ENCODE data around the gene TIMP2.

The TIMP2 gene

DNA sequence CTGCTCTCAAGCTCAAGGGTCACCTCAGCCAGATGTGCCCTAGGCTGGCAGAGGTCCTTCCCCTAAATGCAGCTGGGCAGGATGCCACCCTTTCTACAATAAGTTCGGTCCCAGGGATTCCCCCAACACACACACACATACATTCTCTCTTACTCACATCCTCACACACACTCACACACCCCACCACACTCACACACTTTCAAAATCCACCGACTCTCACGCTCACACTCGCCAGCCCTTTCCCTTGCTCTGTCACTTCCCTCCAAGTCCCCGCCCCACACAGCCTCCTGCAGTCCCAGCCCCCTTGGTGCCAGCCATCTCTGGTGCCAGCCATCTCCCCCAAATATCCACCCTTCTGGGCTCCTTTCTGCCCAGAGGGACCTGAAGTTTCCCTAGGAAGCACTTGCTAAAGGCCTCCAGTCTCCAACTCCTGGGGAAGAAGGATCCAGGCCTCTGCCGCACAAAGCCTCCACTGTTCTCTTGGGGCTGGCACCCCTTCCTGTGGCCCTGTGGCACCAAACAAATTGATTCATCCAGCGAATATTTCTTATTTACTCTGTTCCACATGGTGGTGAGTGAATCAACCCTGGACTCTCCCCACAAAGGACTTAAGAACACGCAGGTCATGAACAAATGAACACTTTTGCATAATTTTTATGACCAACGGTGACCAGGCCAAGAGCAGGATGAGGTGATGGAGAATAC, 80.7 kb downstream of the TIMP2 start:
- H3K27ac Mint-ChIP-seq: no peak overlapping the region
- H3K27me3 Mint-ChIP-seq (ENCODE audit: low read depth): no peaks in the 10 kb centered on the region
- peaks cover 5% of the 10 kb centered on the region for H3K4me1 Mint-ChIP-seq
- H3K4me3 Mint-ChIP-seq: peak overlapping the region; percentile 11 to 37 (median 32)
- no peaks in the 10 kb centered on the region for H3K36me3 Mint-ChIP-seq (ENCODE audit: low read depth)
- H3K9me3 Mint-ChIP-seq: no peaks in the 10 kb centered on the region
- TF ChIP-seq, protein P1, sequence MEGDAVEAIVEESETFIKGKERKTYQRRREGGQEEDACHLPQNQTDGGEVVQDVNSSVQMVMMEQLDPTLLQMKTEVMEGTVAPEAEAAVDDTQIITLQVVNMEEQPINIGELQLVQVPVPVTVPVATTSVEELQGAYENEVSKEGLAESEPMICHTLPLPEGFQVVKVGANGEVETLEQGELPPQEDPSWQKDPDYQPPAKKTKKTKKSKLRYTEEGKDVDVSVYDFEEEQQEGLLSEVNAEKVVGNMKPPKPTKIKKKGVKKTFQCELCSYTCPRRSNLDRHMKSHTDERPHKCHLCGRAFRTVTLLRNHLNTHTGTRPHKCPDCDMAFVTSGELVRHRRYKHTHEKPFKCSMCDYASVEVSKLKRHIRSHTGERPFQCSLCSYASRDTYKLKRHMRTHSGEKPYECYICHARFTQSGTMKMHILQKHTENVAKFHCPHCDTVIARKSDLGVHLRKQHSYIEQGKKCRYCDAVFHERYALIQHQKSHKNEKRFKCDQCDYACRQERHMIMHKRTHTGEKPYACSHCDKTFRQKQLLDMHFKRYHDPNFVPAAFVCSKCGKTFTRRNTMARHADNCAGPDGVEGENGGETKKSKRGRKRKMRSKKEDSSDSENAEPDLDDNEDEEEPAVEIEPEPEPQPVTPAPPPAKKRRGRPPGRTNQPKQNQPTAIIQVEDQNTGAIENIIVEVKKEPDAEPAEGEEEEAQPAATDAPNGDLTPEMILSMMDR (IDR thresholded peaks at IDR 0.05; ENCODE audit: unreplicated experiment in 3 of 3): no peak

DNA sequence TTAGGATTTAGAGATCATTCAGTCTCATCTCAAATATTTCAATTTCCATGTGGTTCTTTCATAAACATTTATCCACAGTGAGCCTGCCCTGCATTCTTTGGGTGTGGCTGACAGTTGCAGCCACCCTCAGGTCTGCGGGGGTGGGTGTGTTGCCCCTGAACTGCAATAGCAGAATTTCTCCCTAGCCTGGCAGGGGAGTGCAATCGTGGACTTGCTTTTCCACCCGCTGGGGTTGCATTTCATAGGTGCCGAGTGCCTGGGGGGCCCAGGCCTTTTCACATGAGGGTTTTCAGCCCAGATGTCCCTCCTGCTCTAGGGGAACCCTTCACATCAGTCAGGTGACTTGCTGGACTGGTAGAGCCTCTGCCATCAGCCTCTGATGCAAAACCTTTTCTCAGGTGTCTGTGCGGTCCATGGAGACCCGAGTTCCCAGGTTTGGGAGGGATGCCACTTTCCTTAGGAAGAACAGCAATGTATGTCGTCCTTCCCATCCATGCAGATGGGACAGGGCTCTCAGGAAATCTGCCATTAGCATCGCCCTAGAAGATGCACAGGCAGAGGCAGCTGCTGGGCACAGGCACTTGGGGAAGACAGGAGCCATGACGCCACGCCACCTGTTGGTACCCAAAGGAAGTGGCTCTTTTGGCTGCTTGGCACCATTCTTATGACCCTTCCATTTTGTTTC, 82.2 kb downstream of the TIMP2 start:
- no peaks in the 10 kb centered on the region for H3K27me3 Mint-ChIP-seq (ENCODE audit: low read depth)
- H3K9me3 Mint-ChIP-seq: no peaks in the 10 kb centered on the region
- H3K36me3 Mint-ChIP-seq (ENCODE audit: low read depth): no peaks in the 10 kb centered on the region
- no peak overlapping the region for H3K27ac Mint-ChIP-seq
- TF ChIP-seq, protein P1 (IDR thresholded peaks at IDR 0.05; ENCODE audit: unreplicated experiment in 3 of 3): peak; percentile 28 to 41 (median 40)
- peaks cover 17% of the 10 kb centered on the region for H3K4me1 Mint-ChIP-seq
- H3K4me3 Mint-ChIP-seq: peak overlapping the region; percentile 68 to 83 (median 72)

DNA sequence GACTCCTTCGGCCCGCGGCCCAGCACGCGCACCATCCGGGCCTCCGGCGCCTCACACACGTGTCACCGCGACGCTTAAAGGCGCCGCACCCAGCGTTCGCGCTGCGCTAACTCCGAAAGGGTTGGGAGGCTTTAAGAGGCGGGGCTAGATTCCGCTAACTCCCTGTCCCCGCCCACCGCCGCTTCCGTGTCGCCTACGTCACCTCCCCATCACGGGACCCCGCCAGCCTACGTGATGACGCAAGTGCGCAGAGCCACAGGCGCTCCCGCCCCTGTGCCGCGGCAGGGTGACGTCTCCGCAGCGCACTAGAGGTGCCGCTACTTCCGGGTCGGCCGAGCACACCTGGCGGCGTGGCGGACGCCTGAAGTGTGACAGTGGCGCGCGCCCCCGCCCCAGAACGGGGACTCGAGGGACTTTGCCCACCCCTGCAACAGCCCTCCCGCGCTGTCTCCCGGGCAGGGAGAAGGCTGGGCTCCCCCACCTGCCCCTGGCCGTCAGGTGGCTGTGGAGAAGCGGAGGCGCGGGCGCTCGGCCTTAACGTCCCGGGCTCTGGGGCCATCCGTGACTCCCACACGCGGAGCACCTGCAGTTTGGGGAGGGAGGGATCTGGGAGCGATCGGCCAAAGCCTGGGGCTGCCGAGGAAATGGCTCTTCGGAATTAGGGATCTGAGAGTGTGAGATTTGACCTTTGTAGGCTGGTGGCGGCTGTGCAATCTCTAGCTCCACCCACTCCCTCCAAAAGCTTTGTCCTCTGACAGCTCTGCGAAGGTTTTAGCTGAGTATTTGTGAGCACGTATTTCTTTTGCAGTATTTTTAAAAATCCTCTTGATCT, 84.2 kb downstream of the TIMP2 start, which contains the start of gene USP36:
USP36 (minus strand) TSS at position 35 of the 832 bp plus-strand sequence. CDS start 4,451 bp downstream, outside the sequence.
- Mint-ChIP-seq H3K27ac (peak within 1 kb of the TSS; percentile 87 to 95 (median 89)), H3K36me3 (ENCODE audit: low read depth) (peaks cover 17% of the 10 kb centered on the region), H3K9me3 (no peaks in the 10 kb centered on the region), H3K4me1 (peaks cover 17% of the 10 kb centered on the region), H3K4me3 (peak within 1 kb of the TSS; percentile 83 to 92 (median 89)), H3K27me3 (ENCODE audit: low read depth) (no peaks in the 10 kb centered on the region)
- TF ChIP-seq, protein P1 (IDR thresholded peaks at IDR 0.05; ENCODE audit: unreplicated experiment in 3 of 3): no peak

DNA sequence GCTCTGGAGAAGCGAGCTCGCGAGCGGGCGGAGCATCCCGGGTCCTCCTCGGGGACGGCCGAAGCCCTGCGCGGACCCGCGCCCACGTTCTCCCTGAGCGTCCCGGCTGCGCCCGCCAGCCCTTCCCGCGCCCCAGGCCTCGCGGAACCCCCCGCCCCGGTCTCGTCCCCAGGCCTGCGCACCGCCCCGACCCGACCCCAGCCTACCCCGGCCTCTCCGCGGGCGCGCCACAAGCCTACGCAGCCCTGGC, 84.7 kb downstream of the TIMP2 start:
- H3K27ac Mint-ChIP-seq: peak overlapping the region; percentile 87 to 95 (median 89)
- peak overlapping the region; percentile 83 to 91 (median 89) for H3K4me3 Mint-ChIP-seq
- TF ChIP-seq, protein P1 (IDR thresholded peaks at IDR 0.05; ENCODE audit: unreplicated experiment in 3 of 3): no peak

DNA sequence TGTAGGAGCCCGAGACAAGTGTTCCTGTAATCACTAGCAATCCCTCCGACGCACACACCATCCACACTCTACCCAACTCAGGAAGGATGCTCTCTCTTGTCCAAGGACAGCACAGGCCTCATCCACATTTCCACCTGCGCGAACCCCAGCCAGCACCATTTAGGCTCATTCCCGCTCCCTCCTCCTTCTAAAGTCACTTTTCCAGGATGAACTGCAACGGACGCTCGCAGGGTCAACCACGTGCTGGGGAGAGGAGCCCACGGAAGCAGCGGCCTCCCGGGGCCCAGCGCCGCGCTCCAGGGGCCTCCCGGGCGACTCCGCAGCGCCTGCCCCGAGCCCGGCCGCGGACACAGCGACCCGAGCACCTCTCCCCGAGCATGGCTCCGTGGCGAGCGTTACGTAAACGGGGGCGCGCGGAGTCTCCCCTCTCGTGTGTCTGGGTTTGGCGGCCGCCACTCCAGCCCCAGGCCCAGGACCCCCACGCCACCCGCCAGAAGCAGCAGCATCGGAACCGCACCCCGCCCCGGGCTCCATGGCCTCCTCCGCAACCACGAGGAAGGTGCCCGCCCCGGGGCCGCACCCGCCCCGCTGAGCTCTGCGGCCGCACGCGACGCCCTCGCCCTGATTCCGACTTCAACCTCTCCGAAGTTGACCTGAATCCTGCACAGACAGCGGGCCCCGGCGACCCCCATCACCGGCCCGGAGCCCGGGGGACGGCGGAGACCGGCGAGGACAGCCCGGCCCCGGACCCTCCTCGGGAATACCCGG, 85.2 kb downstream of the TIMP2 start:
- TF ChIP-seq, protein P1 (IDR thresholded peaks at IDR 0.05; ENCODE audit: unreplicated experiment in 3 of 3): no peak
- Mint-ChIP-seq H3K9me3 (no peaks in the 10 kb centered on the region), H3K4me3 (peak overlapping the region; percentile 83 to 92 (median 87)), H3K27me3 (ENCODE audit: low read depth) (no peaks in the 10 kb centered on the region), H3K36me3 (ENCODE audit: low read depth) (peaks cover 27% of the 10 kb centered on the region), H3K4me1 (peaks cover 17% of the 10 kb centered on the region), H3K27ac (peak overlapping the region; percentile 19 to 77 (median 67))

More for the DNA sequence above, 84.7 kb downstream of the TIMP2 start:
- Mint-ChIP-seq H3K4me1 (peaks cover 17% of the 10 kb centered on the region), H3K9me3 (no peaks in the 10 kb centered on the region), H3K36me3 (ENCODE audit: low read depth) (peaks cover 22% of the 10 kb centered on the region), H3K27me3 (ENCODE audit: low read depth) (no peaks in the 10 kb centered on the region)
